Measurements from ENCODE around the gene TRPM2. TPM values are rescaled to one million over a fixed set of nuclear protein-coding genes. Genes with fewer than 3 reads are reported as not detected.

TRPM2 gene
- total and polyA plus RNA-seq, 2 of the 13 experiments (the other 11 are each of a cell fraction or from before 2014, with no cell fraction given): 0.07 to 0.20 TPM

GRCh38 chr21:44338971-44339910, 14.2 kb upstream of the TRPM2 start, which contains the start of gene CFAP410 (continued):
- TF ChIP-seq LCORL (IDR thresholded peaks at IDR 0.05) (no peak), LCORL (CRISPR knock-in tag; IDR thresholded peaks at IDR 0.05) (peak; percentile 60; the same call in 1 of the 2 replicates), DDIT3 (CRISPR knock-in tag; IDR thresholded peaks at IDR 0.05) (no peak), SRF (IDR thresholded peaks at IDR 0.05; ENCODE audit: low read depth, low read length) (peak; percentile 76), ZSCAN21 (CRISPR knock-in tag; IDR thresholded peaks at IDR 0.05; ENCODE audit: borderline replicate concordance) (peak; percentile 84; the same call in 1 of the 2 replicates), ZNF770 (CRISPR knock-in tag; IDR thresholded peaks at IDR 0.05) (no peak), ZNF335 (CRISPR knock-in tag; IDR thresholded peaks at IDR 0.05) (peak; percentile 61; the same call in 1 of the 2 replicates), U2AF1 (optimal IDR thresholded peaks at IDR 0.05; ENCODE audit: low read depth, low read length) (no peak), REST (IDR thresholded peaks at IDR 0.05; ENCODE audit: borderline replicate concordance in 1 of 2, low read depth in 1 of 2, low read length in 2 of 2) (no peak), PTBP1 (IDR thresholded peaks at IDR 0.05; ENCODE audit: low read depth, low read length, poor library complexity, severe bottlenecking) (no peak), ZKSCAN1 (IDR thresholded peaks at IDR 0.05; ENCODE audit: low read length) (peak; percentile 35; the same call in 1 of the 2 replicates), FOXK2 (IDR thresholded peaks at IDR 0.05) (0 out of 2 replicates have a peak, but pooled peaks have one; percentile 13), ARID5B (CRISPR knock-in tag; IDR thresholded peaks at IDR 0.05) (peak; percentile 42), ZNF18 (CRISPR knock-in tag; IDR thresholded peaks at IDR 0.05; ENCODE audit: insufficient replicate concordance) (no peak)

Measured in HepG2 (cell line).